ENCODE measurements around the gene KAT7. TPM values are rescaled to one million over a fixed set of nuclear protein-coding genes. Genes with fewer than 3 reads are reported as not detected.

The KAT7 gene
- total and polyA plus RNA-seq, 11 donors, result 10.1 to 80.9 (median 52.7) TPM

GRCh38 chr17:49798738-49799137 lies 10.3 kb downstream of the KAT7 start:
- ATAC-seq (no peak), DNase-seq (no peak)
- intact Hi-C loops (cut with DNase I), result loop anchor here in 2 of 10 donors (10.0 kb wide), 1 partner anchor 46 kb away; the partner anchor contains the start of gene TAC4 (in 2 of the 2)
- Histone ChIP-seq H3K27ac (peak overlapping the region in 4 of 12 donors; percentile 2 to 46 (median 18)), H3K36me3 (peaks cover 0 to 100% (median 99%) of the 10 kb centered on the region in 9 donors), H3K4me3 (no peak overlapping the region), H3K4me1 (peaks cover 0 to 39% (median 16%) of the 10 kb centered on the region in 12 donors), H3K9me3 (no peaks in the 10 kb centered on the region), H3K27me3 (no peaks in the 10 kb centered on the region)
- TF ChIP-seq CTCF (IDR thresholded peaks at IDR 0.05), result no peak
- TF ChIP-seq POLR2A (IDR thresholded peaks at IDR 0.05), result no peak
- 65 to 75% (median 73%) methylated on average over 2 of the region's 2 CpGs for WGBS, 4 donors

GRCh38 chr17:49809056-49809455 lies 20.6 kb downstream of the KAT7 start:
- TF ChIP-seq POLR2A (IDR thresholded peaks at IDR 0.05) (no peak), CTCF (IDR thresholded peaks at IDR 0.05) (no peak)
- DNase-seq, result no peak
- 69 to 81% (median 75%) methylated on average over 4 of the region's 4 CpGs for WGBS, 4 donors
- no peak overlapping the region for H3K4me3 ChIP-seq
- H3K9me3 ChIP-seq, result no peaks in the 10 kb centered on the region
- intact Hi-C loops (cut with DNase I), result no loop called here
- H3K4me1 ChIP-seq, result peaks cover 0 to 8% (median 0%) of the 10 kb centered on the region in 12 donors
- peaks cover 0 to 100% (median 98%) of the 10 kb centered on the region in 9 donors for H3K36me3 ChIP-seq
- H3K27ac ChIP-seq, result no peak overlapping the region
- H3K27me3 ChIP-seq, result no peaks in the 10 kb centered on the region
- no peak for ATAC-seq

GRCh38 chr17:49814781-49815529 lies 26.5 kb downstream of the KAT7 start:
- H3K36me3 ChIP-seq, result peaks cover 0 to 100% (median 96%) of the 10 kb centered on the region in 9 donors
- no peak for DNase-seq
- H3K9me3 ChIP-seq, result no peaks in the 10 kb centered on the region
- peaks cover 0 to 48% (median 21%) of the 10 kb centered on the region in 12 donors for H3K4me1 ChIP-seq
- intact Hi-C loops (cut with DNase I), result no loop called here
- H3K4me3 ChIP-seq, result no peak overlapping the region
- H3K27ac ChIP-seq, result peak overlapping the region in 2 of 12 donors; percentile 43 to 58
- no peak for ATAC-seq
- no peaks in the 10 kb centered on the region for H3K27me3 ChIP-seq
- no peak for TF ChIP-seq CTCF (IDR thresholded peaks at IDR 0.05)
- TF ChIP-seq POLR2A (IDR thresholded peaks at IDR 0.05), result no peak
- 75 to 81% (median 80%) methylated on average over 4 of the region's 4 CpGs for WGBS, 4 donors

- Histone ChIP-seq H3K4me1 (peaks cover 0 to 52% (median 24%) of the 10 kb centered on the region in 12 donors), H3K4me3 (no peak overlapping the region)
- ATAC-seq, result no peak
Observed at GRCh38 chr17:49815761-49816281, 27.3 kb downstream of the KAT7 start.

More at GRCh38 chr17:49815761-49816281, 27.3 kb downstream of the KAT7 start:
- Histone ChIP-seq H3K9me3 (no peaks in the 10 kb centered on the region), H3K36me3 (peaks cover 0 to 100% (median 90%) of the 10 kb centered on the region in 9 donors), H3K27me3 (no peaks in the 10 kb centered on the region), H3K27ac (peak overlapping the region in 4 of 12 donors; percentile 7 to 58 (median 31))
- intact Hi-C loops (cut with DNase I), result no loop called here
- TF ChIP-seq POLR2A (IDR thresholded peaks at IDR 0.05) (no peak), CTCF (IDR thresholded peaks at IDR 0.05) (no peak)
- 54 to 72% (median 62%) methylated on average over 9 of the region's 9 CpGs for WGBS, 4 donors
- no peak for DNase-seq

Measured in heart left ventricle (tissue), 16 donors.